ENCODE results near the gene AP3B1. TPM values are rescaled to one million over a fixed set of nuclear protein-coding genes. Genes with fewer than 3 reads are reported as not detected.

The AP3B1 gene
- total RNA-seq, 1 donor from 2014 or later: 60.4 TPM

DNA sequence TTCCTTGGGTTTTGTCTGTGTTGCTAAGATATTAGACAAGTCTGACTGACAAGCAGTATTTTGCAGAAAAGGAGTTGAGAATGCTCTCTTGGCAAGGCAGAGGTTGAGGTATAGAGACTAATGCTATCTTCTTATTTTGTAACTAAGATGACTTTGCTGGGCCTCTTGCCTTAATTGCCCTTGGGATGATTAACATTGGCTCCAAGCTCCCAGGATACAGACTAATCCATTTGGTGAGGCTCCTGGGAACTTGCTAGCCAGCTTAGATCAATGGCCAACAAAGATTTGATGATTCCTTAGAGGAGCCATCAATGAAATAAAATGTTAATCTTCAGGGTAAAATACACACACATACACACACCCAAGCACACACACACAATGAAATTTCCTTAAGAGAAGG is 28.7 kb upstream of the AP3B1 start:
- H3K27me3 Mint-ChIP-seq (ENCODE audit: low read depth): no peaks in the 10 kb centered on the region
- no peak overlapping the region for H3K4me3 Mint-ChIP-seq (ENCODE audit: unreplicated experiment)
- no peak for DNase-seq (ENCODE audit: low spot score)
- no peaks in the 10 kb centered on the region for H3K9me3 Mint-ChIP-seq (ENCODE audit: low read depth)
- no peak overlapping the region for H3K27ac Mint-ChIP-seq (ENCODE audit: unreplicated experiment)
- no peaks in the 10 kb centered on the region for H3K4me1 Mint-ChIP-seq (ENCODE audit: low read depth)
- no peaks in the 10 kb centered on the region for H3K36me3 Mint-ChIP-seq (ENCODE audit: low read depth)
- TF ChIP-seq, protein P1, sequence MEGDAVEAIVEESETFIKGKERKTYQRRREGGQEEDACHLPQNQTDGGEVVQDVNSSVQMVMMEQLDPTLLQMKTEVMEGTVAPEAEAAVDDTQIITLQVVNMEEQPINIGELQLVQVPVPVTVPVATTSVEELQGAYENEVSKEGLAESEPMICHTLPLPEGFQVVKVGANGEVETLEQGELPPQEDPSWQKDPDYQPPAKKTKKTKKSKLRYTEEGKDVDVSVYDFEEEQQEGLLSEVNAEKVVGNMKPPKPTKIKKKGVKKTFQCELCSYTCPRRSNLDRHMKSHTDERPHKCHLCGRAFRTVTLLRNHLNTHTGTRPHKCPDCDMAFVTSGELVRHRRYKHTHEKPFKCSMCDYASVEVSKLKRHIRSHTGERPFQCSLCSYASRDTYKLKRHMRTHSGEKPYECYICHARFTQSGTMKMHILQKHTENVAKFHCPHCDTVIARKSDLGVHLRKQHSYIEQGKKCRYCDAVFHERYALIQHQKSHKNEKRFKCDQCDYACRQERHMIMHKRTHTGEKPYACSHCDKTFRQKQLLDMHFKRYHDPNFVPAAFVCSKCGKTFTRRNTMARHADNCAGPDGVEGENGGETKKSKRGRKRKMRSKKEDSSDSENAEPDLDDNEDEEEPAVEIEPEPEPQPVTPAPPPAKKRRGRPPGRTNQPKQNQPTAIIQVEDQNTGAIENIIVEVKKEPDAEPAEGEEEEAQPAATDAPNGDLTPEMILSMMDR (IDR thresholded peaks at IDR 0.05): no peak

DNA sequence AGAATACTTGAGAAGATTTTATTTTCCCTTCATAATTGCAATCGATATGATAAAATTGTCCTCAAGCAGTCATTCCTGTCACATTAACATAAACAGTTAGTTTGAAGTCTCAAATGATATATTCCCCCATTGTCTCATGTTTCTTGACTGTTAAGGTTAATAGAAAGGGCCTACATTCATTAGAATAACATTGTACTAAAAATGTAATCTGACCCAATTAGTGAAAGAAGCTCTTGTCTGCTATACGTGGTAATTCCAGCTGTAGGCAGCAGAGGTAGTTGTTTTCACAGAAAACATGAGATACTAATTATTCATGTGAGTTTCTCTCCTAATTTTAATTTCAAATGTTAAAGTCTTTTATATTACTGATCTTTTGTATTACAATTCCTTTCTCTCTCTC is 25.9 kb upstream of the AP3B1 start:
- no peak for DNase-seq (ENCODE audit: low spot score)
- H3K36me3 Mint-ChIP-seq (ENCODE audit: low read depth): no peaks in the 10 kb centered on the region
- H3K27ac Mint-ChIP-seq (ENCODE audit: unreplicated experiment): no peak overlapping the region
- no peak overlapping the region for H3K4me3 Mint-ChIP-seq (ENCODE audit: unreplicated experiment)
- H3K27me3 Mint-ChIP-seq (ENCODE audit: low read depth): no peaks in the 10 kb centered on the region
- no peaks in the 10 kb centered on the region for H3K9me3 Mint-ChIP-seq (ENCODE audit: low read depth)
- no peaks in the 10 kb centered on the region for H3K4me1 Mint-ChIP-seq (ENCODE audit: low read depth)
- TF ChIP-seq, protein P1 (IDR thresholded peaks at IDR 0.05): peak; percentile 82

DNA sequence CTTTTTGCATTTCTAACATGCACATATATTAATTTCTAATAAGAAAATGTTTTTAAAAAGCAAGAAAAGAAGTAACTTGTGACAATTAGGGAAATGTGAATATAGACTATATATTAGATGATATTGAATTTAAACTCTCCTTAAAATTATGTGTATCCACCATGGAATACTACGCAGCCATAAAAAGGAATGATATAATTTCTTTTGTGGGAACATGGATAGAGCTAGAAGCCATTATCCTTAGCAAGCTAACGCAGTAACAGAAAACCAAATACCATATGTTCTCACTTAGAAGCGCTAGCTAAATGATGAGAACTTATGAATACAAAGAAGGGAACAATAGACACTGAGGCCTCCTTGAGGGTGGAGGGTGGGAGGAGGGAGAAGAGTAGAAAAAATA is 23.8 kb upstream of the AP3B1 start:
- TF ChIP-seq, protein P1 (IDR thresholded peaks at IDR 0.05): no peak
- Mint-ChIP-seq H3K4me1 (ENCODE audit: low read depth) (no peaks in the 10 kb centered on the region), H3K9me3 (ENCODE audit: low read depth) (peaks cover 14% of the 10 kb centered on the region), H3K4me3 (ENCODE audit: unreplicated experiment) (no peak overlapping the region), H3K27me3 (ENCODE audit: low read depth) (peaks cover 4% of the 10 kb centered on the region), H3K36me3 (ENCODE audit: low read depth) (peaks cover 5% of the 10 kb centered on the region), H3K27ac (ENCODE audit: unreplicated experiment) (no peak overlapping the region)
- no peak for DNase-seq (ENCODE audit: low spot score)

DNA sequence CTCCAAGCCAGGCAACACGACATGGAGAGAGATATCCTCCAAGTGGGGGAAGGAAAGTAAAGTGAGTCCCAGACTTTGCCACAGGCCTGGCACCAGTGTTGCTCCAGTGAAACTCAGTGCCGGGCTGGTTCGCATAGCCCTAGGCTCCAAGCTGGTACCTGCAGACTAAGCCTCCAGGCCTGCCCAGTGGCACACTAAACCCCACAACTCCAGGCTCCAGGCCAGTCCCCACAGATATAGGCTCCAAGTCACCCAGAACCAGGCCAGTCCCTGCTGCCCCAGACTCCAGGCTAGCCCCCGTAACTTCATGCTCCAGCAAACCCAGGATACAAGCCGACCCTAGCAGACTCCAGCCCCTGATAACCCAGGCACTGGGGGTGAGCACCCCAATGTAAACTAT is 23.0 kb upstream of the AP3B1 start:
- Mint-ChIP-seq H3K27me3 (ENCODE audit: low read depth) (peaks cover 8% of the 10 kb centered on the region), H3K27ac (ENCODE audit: unreplicated experiment) (no peak overlapping the region), H3K4me1 (ENCODE audit: low read depth) (no peaks in the 10 kb centered on the region), H3K4me3 (ENCODE audit: unreplicated experiment) (no peak overlapping the region), H3K9me3 (ENCODE audit: low read depth) (peaks cover 14% of the 10 kb centered on the region), H3K36me3 (ENCODE audit: low read depth) (peaks cover 5% of the 10 kb centered on the region)
- TF ChIP-seq, protein P1 (IDR thresholded peaks at IDR 0.05): no peak
- no peak for DNase-seq (ENCODE audit: low spot score)

DNA sequence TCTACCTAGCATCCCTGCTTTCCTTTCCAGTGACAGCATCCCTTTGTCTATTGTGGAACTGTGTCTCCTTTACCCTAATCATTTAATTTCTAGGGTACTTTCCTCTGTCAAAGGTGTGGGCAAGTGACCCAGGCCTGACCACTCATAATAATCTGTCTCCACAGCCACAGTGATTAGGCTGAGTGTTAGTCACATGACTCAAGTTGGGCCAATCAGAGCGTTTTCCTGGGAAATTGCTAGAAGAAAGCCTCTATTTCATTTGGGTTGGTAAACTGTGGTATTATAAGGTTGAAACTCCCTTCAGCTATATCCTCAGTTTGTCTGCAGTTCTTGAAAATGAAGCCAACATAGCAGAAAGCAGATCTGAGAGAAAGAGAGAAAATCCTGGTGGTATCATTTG is 14.2 kb upstream of the AP3B1 start:
- H3K27me3 Mint-ChIP-seq (ENCODE audit: low read depth): peaks cover 21% of the 10 kb centered on the region
- no peak overlapping the region for H3K27ac Mint-ChIP-seq (ENCODE audit: unreplicated experiment)
- H3K9me3 Mint-ChIP-seq (ENCODE audit: low read depth): peaks cover under 1% of the 10 kb centered on the region
- no peaks in the 10 kb centered on the region for H3K36me3 Mint-ChIP-seq (ENCODE audit: low read depth)
- no peak overlapping the region for H3K4me3 Mint-ChIP-seq (ENCODE audit: unreplicated experiment)
- TF ChIP-seq, protein P1 (IDR thresholded peaks at IDR 0.05): no peak
- H3K4me1 Mint-ChIP-seq (ENCODE audit: low read depth): no peaks in the 10 kb centered on the region
- DNase-seq (ENCODE audit: low spot score): no peak
